Peyer's patch (tissue), 4 donors: ENCODE measurements around the gene CD99. TPM values are rescaled to one million over a fixed set of nuclear protein-coding genes. Genes with fewer than 3 reads are reported as not detected.
"Not testable (repeated sequence)": the region's sequence is repeated elsewhere in the genome, so short reads cannot be mapped to it uniquely, and the experiment has no call there.

Source experiments
- DNase-seq, 3 donors: peaks; one replicate each; pipeline ENCODE4 v3.0.0-alpha.2; 2017 to 2019
- H3K27ac ChIP-seq, 4 donors: fragments of 200-600 bp; sonication (generic); one replicate each; pipeline ENCODE4 v1.5.1; 2016 to 2019
- H3K27me3 ChIP-seq, 2 donors: fragments of 200-600 bp; sonication (generic); one replicate each; pipeline ENCODE4 v1.5.1; 2019
- H3K36me3 ChIP-seq, 3 donors: fragments of 200-600 bp; sonication (generic); one replicate each; pipeline ENCODE4 v1.5.1; 2016 to 2019
- H3K4me1 ChIP-seq, 4 donors: fragments of 200-600 bp; sonication (generic); one replicate each; pipeline ENCODE4 v1.5.1; 2016 to 2019
- H3K4me3 ChIP-seq, 4 donors: fragments of 200-600 bp; sonication (generic); 1 replicate in 3 of 4; 2 replicates in 1 of 4; pipeline ENCODE4 v1.5.1; 2016 to 2019; ENCODE audit warnings: mild to moderate bottlenecking in 1 of 4
- H3K9me3 ChIP-seq, 4 donors: fragments of 200-600 bp; sonication (generic); one replicate each; pipeline ENCODE4 v1.5.1; 2016 to 2019; ENCODE audit warnings: mild to moderate bottlenecking in 1 of 4
- POLR2A ChIP-seq, 2 donors: fragments of 450-650 bp; IDR thresholded peaks; one replicate each; pipeline ENCODE4 v1.5.1; 2017; ENCODE audit warnings: antibody characterized with exemption in 2 of 2, mild to moderate bottlenecking in 2 of 2, moderate library complexity in 2 of 2
- total RNA-seq, 4 donors: library from RNA; depleted of rRNA; stranded (reverse); fragments of >200 nt; gene quantifications; one replicate each; pipeline ENCODE4 v1.1.0, GENCODE V29; 2016
- TF ChIP-seq, protein P1 (sequence below), 6 experiments: fragments of 450-650 bp in 4 of 6; fragments of 200-600 bp in 2 of 6; sonication (generic) in 1 of 6; IDR thresholded peaks; one replicate each; pipeline ENCODE4 v1.5.1; 2017 to 2019; ENCODE audit warnings: antibody characterized with exemption in 6 of 6, mild to moderate bottlenecking in 3 of 6, moderate library complexity in 1 of 6

CD99 gene
- total RNA-seq, 4 donors from 2014 or later: 129 to 209 (median 175) TPM

DNA sequence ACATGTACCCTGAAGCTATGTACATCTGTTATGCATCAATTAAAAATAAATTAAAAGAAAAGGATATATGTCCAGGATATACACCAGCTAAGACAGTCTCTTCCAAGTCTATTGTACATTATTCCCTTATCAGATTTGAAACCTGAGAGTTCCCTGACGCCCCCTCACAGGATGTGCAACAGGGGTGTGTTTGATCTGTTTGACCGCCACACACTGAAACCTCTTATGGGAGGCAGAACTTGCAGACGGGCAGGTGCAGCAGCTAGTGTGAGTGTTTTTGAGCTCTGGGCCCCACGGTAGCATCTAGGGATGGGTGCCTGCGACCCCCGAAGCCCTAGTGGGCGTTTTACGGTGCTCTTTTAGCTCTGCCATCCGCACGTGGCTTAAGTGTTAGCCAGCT lies 65.5 kb downstream of the CD99 start:
- TF ChIP-seq POLR2A (IDR thresholded peaks at IDR 0.05): no peak
- TF ChIP-seq, protein P1, sequence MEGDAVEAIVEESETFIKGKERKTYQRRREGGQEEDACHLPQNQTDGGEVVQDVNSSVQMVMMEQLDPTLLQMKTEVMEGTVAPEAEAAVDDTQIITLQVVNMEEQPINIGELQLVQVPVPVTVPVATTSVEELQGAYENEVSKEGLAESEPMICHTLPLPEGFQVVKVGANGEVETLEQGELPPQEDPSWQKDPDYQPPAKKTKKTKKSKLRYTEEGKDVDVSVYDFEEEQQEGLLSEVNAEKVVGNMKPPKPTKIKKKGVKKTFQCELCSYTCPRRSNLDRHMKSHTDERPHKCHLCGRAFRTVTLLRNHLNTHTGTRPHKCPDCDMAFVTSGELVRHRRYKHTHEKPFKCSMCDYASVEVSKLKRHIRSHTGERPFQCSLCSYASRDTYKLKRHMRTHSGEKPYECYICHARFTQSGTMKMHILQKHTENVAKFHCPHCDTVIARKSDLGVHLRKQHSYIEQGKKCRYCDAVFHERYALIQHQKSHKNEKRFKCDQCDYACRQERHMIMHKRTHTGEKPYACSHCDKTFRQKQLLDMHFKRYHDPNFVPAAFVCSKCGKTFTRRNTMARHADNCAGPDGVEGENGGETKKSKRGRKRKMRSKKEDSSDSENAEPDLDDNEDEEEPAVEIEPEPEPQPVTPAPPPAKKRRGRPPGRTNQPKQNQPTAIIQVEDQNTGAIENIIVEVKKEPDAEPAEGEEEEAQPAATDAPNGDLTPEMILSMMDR (IDR thresholded peaks at IDR 0.05): no peak
- Histone ChIP-seq H3K4me1 (no peaks in the 10 kb centered on the region), H3K4me3 (no peak overlapping the region), H3K27me3 (no peaks in the 10 kb centered on the region), H3K36me3 (no peaks in the 10 kb centered on the region), H3K27ac (no peak overlapping the region), H3K9me3 (no peaks in the 10 kb centered on the region)
- no peak for DNase-seq

DNA sequence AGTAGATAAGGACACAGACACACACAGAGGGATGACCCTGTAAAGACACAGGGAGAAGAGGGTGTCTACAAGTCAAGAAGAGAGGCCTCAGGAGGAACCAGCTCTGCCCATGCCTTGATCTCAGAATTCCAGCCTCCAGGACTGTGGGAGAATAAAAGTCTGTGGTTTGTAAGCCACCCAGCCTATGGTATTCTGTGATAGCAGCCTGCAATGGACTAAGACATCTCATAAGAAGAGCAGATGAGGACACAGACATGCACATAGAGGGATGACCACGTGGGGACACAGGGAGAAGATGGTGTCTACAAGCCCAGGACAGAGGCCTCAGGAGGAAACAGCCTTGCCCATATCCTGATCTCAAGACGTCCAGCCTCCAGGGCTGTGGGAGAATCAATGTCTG lies 70.2 kb downstream of the CD99 start:
- Histone ChIP-seq H3K4me3 (no peak overlapping the region), H3K9me3 (no peaks in the 10 kb centered on the region), H3K27ac (no peak overlapping the region), H3K36me3 (no peaks in the 10 kb centered on the region), H3K27me3 (no peaks in the 10 kb centered on the region), H3K4me1 (no peaks in the 10 kb centered on the region)
- no peak for TF ChIP-seq POLR2A (IDR thresholded peaks at IDR 0.05)
- TF ChIP-seq, protein P1 (IDR thresholded peaks at IDR 0.05): no peak
- no peak for DNase-seq

DNA sequence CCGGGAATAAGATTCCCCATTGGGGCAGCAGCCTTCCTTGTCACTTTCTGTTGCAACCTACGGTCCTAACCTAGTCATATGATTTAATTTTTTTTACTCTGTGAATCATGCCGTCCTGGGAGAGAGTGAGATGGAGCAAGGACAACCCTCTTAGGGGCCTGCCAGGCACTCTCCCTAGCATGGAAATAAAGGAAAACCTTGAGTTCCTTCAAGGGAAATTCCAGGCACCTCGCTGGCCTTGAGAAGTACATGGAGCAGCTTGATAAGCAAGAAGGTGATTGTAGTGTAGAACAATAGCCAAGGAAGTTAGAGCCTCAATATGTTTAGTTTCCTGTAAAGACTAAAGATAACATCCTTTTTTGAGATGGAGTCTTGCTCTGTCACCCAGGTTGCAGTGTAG lies 71.6 kb downstream of the CD99 start:
- not testable (repeated sequence) for DNase-seq, H3K4me1 ChIP-seq, H3K9me3 ChIP-seq, H3K27me3 ChIP-seq, H3K27ac ChIP-seq, H3K4me3 ChIP-seq, H3K36me3 ChIP-seq

DNA sequence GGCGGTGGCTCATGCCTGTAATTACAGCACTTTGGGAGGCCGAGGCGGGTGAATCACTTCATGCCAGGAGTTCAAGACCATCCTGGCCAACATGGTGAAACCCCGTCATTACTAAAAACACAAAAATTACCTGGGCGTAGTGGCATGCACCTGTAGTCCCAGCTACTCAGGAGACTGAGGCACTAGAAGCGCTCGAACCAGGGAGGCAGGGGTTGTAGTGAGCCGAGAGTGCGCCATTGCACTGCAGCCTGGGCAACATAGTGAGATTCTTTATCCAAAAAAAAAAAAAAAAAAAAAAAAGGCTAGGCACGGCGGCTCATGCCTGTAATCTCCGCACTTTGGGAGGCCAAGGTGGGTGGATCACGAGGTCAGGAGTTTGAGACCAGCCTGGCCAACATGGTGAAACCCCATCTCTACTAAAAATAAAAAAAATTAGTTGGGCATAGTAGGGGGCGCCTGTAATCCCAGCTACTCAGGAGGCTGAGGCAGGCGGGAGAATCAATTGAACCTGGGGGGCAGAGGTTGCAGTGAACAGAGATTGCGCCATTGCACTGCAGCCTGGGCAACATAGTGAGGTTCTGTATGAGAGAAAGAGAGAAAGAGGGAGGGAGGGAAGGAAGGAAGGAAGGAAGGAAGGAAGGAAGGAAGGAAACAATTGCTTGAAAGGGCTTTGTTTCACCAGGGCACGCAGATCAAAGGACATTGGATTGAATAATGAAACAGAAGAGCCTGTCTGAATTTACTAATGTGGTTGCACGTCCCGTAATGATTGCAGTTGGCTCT lies 73.9 kb downstream of the CD99 start:
- H3K9me3 ChIP-seq, H3K27me3 ChIP-seq, DNase-seq, H3K36me3 ChIP-seq, H3K4me3 ChIP-seq, H3K4me1 ChIP-seq, H3K27ac ChIP-seq: not testable (repeated sequence)

DNA sequence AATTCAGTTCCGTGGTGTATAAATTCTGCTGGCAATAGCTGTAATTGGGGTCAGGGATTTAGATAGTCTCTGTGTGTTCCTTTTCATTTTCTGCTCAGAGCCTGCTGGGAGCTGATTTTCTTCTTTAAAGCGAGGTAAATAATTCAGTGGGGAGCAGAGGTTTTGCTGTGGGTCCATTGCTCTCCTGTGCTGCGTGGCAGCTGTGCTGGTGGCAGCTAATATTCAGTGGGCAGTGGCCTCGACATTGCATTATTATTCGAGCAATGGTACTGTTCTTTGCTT lies 74.4 kb downstream of the CD99 start:
- TF ChIP-seq, protein P1 (IDR thresholded peaks at IDR 0.05): no peak
- TF ChIP-seq POLR2A (IDR thresholded peaks at IDR 0.05): no peak
- no peak for DNase-seq
- H3K27ac ChIP-seq: no peak overlapping the region

DNA sequence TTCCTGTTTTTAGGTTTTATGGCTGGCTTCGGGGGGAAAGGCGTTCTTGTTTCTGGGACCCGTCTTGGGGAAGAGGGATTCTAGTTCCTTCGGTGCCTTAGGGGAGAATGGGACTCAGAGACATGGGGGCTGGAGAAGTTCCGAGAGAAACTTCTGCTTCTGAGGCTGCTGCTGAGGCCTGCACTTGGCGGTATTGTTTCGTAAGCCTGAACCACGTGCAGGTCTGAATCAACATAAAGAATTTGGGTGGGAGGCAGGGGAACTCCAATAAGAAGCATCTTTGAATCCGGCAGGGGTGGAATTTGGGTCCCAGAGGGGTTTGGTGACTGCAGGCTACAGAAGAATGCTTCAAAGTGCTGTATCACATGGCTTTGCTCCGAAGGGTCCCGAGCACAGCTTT lies 75.8 kb downstream of the CD99 start:
- no peaks in the 10 kb centered on the region for H3K36me3 ChIP-seq
- no peak for TF ChIP-seq POLR2A (IDR thresholded peaks at IDR 0.05)
- TF ChIP-seq, protein P1 (IDR thresholded peaks at IDR 0.05): no peak
- peaks cover 0 to 4% (median 0%) of the 10 kb centered on the region in 4 donors for H3K4me1 ChIP-seq
- H3K27me3 ChIP-seq: no peaks in the 10 kb centered on the region
- no peak overlapping the region for H3K4me3 ChIP-seq
- no peaks in the 10 kb centered on the region for H3K9me3 ChIP-seq
- H3K27ac ChIP-seq: peak overlapping the region in 1 of 4 donors; percentile 25
- no peak for DNase-seq

More for the DNA sequence above, 74.4 kb downstream of the CD99 start:
- Histone ChIP-seq H3K27me3 (no peaks in the 10 kb centered on the region), H3K4me1 (peaks cover 0 to 4% (median 0%) of the 10 kb centered on the region in 4 donors), H3K36me3 (no peaks in the 10 kb centered on the region), H3K4me3 (no peak overlapping the region), H3K9me3 (no peaks in the 10 kb centered on the region)
